ENCODE measurements around the gene RCE1. TPM values are rescaled to one million over a fixed set of nuclear protein-coding genes. Genes with fewer than 3 reads are reported as not detected.

RCE1 gene
- total RNA-seq, 1 experiment from 2014 or later: 25.6 TPM

DNA sequence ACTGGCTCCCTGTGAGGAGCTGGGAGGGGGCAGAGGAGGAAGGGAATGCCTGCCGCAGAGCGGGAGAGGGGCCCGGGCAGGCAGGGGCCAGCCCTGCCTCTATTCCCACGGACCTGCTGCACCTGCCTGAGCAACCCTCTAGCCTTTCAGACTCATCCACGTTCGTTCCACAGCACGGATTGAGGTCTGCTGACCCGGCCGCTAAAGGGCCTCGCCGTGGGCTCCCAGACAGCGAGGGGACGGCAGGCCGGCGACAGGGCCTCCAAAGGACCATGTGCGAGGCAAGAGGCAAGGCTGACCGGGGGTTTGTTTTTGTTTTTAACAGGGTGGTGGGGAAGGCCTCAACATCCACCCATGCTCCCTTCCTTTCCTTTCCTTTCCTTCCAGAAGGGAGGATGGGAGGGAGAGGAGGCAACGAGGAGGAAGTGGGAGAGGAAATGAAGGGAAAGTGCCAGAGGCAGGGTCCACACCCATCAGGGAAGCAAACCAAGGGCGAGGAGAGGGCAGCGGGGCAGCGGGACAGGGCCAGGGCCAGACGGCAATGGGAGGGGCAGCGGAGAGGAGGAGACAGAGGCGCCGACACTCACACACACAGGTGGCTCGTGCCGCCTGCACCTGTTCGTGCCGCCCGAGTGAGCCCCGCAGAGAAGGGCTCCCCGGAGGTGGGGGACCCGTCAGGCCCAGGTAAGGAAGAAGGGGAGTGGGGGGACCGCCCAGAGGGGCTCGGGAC lies 21.1 kb downstream of the RCE1 start:
- in situ Hi-C loops (cut with HindIII; ENCODE audit: low pct_unique_long_range_greater_than_20kb, low sequenced_read_pairs): no loop called here
- no peak for DNase-seq (ENCODE audit: low read depth)

GRCh38 chr11:66864924-66865697 lies 21.9 kb downstream of the RCE1 start:
- no peak for DNase-seq (ENCODE audit: low read depth)
- in situ Hi-C loops (cut with HindIII; ENCODE audit: low pct_unique_long_range_greater_than_20kb, low sequenced_read_pairs): no loop called here

- DNase-seq (ENCODE audit: low read depth): no peak
- in situ Hi-C loops (cut with HindIII; ENCODE audit: low pct_unique_long_range_greater_than_20kb, low sequenced_read_pairs): no loop called here
These were observed 22.8 kb downstream of the RCE1 start for GRCh38 chr11:66866007-66866406.

DNA sequence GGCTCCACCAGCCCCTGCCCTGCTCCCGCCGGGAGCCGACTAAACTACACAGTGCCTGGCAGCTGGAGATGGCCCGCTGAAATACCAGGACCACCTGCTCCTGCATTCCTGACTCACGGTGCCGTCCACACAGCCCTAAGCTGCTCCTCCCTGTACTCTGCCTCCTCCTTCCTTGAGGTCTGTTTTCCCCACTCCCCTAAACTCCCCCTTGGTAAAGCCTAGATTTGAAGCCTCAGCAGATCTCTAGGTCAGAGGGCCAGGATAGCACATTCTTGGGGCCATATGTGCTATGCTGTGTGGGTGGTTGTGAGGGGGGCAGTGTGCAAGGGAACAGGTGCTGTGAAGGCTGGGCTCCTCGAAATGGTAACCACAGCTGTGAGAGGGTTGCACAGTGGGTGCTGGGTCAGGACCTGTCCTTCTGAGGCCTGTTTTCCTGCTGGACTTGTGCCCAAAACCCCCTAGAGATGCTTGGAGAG lies 23.3 kb downstream of the RCE1 start:
- in situ Hi-C loops (cut with HindIII; ENCODE audit: low pct_unique_long_range_greater_than_20kb, low sequenced_read_pairs): no loop called here
- DNase-seq (ENCODE audit: low read depth): no peak

- DNase-seq (ENCODE audit: low read depth): no peak
- in situ Hi-C loops (cut with HindIII; ENCODE audit: low pct_unique_long_range_greater_than_20kb, low sequenced_read_pairs): no loop called here
These were observed 24.3 kb downstream of the RCE1 start for GRCh38 chr11:66867425-66868040.

DNA sequence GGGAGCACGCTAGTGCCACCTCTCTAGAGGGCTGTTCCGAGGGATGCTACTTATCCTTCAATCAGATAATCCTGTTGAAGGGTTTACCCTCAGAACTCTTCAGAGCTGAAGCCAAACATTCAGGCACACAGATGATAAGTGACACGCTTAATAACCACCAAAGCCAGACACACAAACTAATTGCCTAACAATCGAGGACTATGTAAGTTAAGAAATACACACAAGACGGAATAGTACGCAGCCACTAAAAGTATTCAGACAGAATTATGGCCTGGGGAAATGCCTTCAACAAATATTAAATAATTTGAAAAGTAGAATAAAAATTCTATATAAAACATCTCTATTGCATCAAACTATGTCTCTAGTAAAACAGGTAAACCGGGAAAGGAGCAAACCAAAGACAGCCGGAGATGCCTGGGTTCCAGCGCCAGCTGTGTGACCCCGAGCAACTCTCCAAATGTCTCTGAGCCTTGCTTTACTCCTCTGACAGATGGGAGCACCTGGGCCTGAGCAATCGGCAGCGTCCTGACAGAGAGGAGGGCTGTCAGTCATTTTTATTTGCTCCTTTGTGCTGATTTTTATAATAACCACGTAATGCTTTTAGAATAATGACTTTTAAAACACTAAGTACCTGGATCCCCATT lies 25.0 kb downstream of the RCE1 start:
- DNase-seq (ENCODE audit: low read depth): no peak
- in situ Hi-C loops (cut with HindIII; ENCODE audit: low pct_unique_long_range_greater_than_20kb, low sequenced_read_pairs): no loop called here

GRCh38 chr11:66868726-66869566 lies 25.7 kb downstream of the RCE1 start:
- in situ Hi-C loops (cut with HindIII; ENCODE audit: low pct_unique_long_range_greater_than_20kb, low sequenced_read_pairs): no loop called here
- no peak for DNase-seq (ENCODE audit: low read depth)

GRCh38 chr11:66869567-66869870 lies 26.3 kb downstream of the RCE1 start:
- DNase-seq (ENCODE audit: low read depth): no peak
- in situ Hi-C loops (cut with HindIII; ENCODE audit: low pct_unique_long_range_greater_than_20kb, low sequenced_read_pairs): no loop called here

DNA sequence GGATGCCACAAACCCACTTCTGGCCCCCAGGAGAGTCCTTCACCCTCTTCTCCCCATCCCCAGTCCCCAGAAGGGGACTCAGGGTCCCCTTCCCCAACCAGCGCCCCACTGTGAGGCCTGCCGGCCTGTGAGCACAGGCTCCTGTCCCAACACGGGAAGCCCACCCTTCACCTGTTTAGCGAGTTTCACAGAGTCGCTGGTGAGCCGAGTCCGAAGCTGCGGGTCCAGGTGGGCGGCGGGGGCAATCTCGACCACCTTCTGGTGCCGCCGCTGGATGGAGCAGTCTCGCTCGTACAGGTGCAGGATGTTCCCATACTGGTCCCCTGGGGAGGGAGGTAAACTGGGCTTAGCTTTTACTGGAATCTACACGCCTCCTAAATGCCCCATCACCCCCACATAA lies 26.9 kb downstream of the RCE1 start:
- no peak for DNase-seq (ENCODE audit: low read depth)
- in situ Hi-C loops (cut with HindIII; ENCODE audit: low pct_unique_long_range_greater_than_20kb, low sequenced_read_pairs): no loop called here

- in situ Hi-C loops (cut with HindIII; ENCODE audit: low pct_unique_long_range_greater_than_20kb, low sequenced_read_pairs): no loop called here
These were observed 27.6 kb downstream of the RCE1 start for GRCh38 chr11:66870616-66871520.

GRCh38 chr11:66871521-66871901 lies 28.3 kb downstream of the RCE1 start:
- no peak for DNase-seq (ENCODE audit: low read depth)
- in situ Hi-C loops (cut with HindIII; ENCODE audit: low pct_unique_long_range_greater_than_20kb, low sequenced_read_pairs): no loop called here

More at GRCh38 chr11:66870616-66871520, 27.6 kb downstream of the RCE1 start:
- no peak for DNase-seq (ENCODE audit: low read depth)

GRCh38 chr11:66874232-66874631 lies 31.0 kb downstream of the RCE1 start:
- in situ Hi-C loops (cut with HindIII; ENCODE audit: low pct_unique_long_range_greater_than_20kb, low sequenced_read_pairs): no loop called here
- DNase-seq (ENCODE audit: low read depth): no peak

DNA sequence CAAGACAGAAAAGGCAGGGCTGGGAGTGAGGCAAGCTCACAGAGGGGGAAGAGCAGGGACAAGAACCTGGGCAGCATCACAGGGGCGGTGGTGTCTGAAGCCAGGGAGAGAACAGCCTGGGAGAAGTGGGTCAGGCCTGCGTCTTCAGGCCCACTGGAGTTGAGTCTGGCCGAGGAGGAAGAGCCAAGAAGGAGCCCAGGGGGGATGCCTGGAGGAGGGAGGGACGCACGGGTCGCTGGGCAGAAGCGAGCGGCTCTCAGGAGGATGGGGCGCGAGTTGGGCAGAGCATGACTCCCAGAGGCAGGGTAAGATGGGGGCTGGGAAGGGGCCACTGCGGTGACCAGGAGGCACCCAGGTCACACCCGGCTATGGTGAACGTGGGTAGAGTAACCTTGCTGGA lies 32.1 kb downstream of the RCE1 start:
- no peak for DNase-seq (ENCODE audit: low read depth)
- in situ Hi-C loops (cut with HindIII; ENCODE audit: low pct_unique_long_range_greater_than_20kb, low sequenced_read_pairs): no loop called here

DNA sequence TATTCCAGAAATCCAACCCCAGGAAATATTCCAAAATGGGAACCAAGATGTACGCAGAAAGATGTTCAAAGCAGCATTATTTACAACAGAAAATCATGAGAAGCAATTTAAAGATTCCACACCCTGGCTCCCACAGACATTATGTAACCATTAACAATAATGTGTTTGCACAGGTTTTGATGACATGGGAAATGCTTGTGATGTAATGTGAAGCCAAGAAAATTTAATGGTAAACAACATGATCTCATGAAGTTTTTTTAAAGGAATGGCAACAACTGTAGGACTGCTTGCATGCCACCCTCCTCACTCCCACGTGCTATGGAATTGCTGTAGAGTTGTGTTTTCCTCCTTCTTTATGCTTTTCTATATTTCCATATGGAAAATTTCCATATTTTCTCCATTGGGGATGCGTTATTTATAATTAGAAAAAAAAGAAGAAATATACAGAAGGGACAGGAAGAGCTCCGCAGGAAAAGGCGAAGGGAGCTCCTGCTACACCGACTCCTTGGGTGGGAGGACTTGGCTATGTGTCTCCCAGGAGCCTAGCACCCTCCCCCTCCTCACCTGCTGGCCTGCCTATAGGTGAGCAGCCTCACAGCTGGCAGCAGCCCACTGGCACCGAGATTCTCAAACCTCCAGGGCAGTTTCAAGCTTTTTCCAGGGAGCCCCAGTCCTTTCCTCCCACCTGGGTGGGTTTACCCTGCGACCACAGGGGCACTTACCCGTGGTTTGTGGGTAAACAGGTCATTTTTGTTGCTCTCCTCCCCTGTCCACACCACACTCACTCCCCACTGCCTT lies 34.5 kb downstream of the RCE1 start:
- no peak for DNase-seq (ENCODE audit: low read depth)
- in situ Hi-C loops (cut with HindIII; ENCODE audit: low pct_unique_long_range_greater_than_20kb, low sequenced_read_pairs): no loop called here

- DNase-seq (ENCODE audit: low read depth): no peak
- in situ Hi-C loops (cut with HindIII; ENCODE audit: low pct_unique_long_range_greater_than_20kb, low sequenced_read_pairs): no loop called here
These were observed 35.2 kb downstream of the RCE1 start for GRCh38 chr11:66878474-66878873.

GRCh38 chr11:66879000-66879399 lies 35.8 kb downstream of the RCE1 start:
- in situ Hi-C loops (cut with HindIII; ENCODE audit: low pct_unique_long_range_greater_than_20kb, low sequenced_read_pairs): no loop called here
- no peak for DNase-seq (ENCODE audit: low read depth)

DNA sequence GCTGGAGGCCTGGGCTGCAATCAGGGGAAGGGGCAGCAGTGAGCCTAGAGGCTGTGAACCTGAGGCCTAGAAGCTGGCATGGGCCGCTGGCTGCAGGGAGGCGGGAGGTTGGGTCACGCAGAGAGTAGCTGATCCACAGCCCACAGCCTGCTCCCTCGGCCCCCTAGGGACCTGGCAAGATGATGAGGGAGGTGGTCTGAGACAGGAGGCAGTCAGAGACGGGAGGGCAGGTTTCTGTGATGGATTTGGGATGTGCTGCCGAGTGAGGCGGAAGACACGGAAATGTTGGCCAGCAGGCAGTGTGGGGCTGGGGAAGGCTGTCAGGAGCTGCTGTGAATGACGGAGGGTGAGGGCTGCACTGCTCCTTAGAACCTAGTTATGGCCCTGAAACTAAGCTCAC lies 36.3 kb downstream of the RCE1 start:
- in situ Hi-C loops (cut with HindIII; ENCODE audit: low pct_unique_long_range_greater_than_20kb, low sequenced_read_pairs): no loop called here
- no peak for DNase-seq (ENCODE audit: low read depth)
